HG03571 (cell line): ENCODE measurements around the gene LCORL.
"Not testable (repeated sequence)": the region's sequence is repeated elsewhere in the genome, so short reads cannot be mapped to it uniquely, and the experiment has no call there.

ENCODE experiments used
- ATAC-seq: cut with Tn5 transposase; IDR thresholded peaks from one replicate; pipeline ENCODE4 v1.9.1; 2021; ENCODE audit not compliant: unreplicated experiment

The LCORL gene

DNA sequence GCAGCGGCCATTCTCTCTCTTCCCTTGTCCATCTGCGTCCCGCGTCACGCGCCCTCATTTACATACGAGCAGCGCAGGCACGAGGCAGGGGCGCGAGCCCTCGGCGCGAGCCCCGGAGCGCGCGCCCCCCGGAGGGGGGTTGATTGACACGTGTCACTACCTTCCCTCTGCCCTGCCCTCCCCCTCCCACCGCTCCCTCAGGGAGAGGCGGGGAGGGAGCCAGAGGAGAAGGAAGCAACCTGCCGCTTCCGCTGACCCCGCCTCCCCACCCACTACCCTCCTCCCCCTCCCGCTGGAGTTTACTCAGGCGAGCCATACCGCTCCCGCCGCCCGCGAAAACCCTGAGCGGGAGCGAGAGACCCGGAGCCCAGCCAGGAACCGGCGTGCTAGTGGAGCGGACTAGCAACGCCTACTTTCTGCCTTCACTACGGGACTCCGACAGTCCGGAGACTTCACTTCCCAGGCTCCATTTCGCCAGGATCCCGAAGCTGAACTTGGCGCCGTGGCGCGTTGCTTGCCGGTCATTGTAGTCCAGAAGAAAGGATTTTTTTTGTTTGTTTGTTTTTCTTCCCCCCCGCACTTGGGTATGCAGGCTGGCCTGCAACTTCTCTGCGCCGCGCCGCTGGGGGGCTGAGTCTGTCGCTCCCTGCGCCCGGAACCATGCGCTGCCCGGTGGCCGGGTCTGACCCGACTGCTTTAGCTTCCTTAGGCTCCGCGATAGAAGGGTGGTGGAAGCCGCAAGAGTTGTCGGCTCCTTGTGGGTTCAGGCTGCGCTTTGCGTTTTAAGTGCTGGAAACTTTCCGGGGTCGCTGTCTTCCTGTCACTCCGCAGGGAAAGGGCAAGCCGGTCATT is at the start of gene LCORL:
TSS of gene LCORL (minus strand) at position 36 of the 852 bp plus-strand sequence. CDS start at position 32, 4 bp downstream.
- ATAC-seq: peak; percentile 69

DNA sequence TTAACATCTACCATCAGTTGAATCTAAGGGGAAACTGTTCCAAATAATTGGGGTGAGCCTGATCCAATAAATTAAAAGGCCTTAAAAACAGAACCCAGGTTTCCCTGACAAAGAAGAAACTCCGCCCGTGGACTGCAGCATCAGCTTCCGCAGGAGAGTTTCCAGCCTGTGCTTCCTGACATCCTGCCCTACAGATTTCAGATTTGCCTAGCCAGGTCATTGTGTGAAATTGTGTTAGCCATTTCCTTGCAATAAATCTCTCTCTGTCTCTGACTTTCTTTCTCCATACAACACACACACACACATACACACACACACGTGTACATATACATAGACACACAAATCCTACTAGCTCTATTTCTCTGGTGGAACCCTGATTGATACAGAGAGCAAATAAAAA is 48.3 kb upstream of the LCORL start:
- ATAC-seq: no peak

DNA sequence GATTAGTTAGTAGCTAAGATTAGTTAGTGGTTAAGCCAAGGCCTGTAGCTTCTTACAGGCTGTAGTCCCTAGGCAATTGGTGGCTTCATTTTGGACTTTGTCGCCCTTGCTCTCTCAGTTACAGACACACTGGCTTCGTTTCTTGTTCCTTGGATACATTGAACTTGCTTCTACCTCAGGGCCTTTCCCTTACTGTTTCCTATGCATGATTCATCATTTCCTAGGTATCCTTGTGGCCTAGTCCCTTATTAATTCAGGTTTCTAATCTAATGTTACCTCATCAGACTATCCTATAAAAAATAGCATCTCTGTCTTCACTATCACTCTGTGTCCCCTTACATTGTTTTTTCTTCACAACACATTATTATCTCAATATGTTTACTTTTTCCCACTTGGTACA is 45.5 kb upstream of the LCORL start:
- no peak for ATAC-seq

DNA sequence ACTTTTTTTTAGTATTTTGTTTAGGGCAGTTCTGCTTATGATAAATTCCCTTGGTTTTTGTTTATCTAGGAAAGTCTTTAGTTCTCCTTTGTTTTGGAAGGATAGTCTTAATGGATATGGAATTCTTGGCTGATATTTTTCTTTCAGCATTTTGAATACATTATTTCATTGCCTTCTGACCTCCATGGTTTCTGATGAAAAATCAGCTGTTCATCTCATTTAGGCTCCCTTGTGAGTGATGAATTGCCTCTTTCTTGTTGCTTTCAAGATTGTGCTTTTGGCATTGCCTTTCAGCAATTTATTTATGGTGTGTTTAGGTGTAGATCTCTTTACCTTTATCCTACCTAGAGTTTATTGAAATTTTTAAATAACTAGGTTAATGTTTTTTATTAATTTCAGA is 41.5 kb upstream of the LCORL start:
- ATAC-seq: no peak

DNA sequence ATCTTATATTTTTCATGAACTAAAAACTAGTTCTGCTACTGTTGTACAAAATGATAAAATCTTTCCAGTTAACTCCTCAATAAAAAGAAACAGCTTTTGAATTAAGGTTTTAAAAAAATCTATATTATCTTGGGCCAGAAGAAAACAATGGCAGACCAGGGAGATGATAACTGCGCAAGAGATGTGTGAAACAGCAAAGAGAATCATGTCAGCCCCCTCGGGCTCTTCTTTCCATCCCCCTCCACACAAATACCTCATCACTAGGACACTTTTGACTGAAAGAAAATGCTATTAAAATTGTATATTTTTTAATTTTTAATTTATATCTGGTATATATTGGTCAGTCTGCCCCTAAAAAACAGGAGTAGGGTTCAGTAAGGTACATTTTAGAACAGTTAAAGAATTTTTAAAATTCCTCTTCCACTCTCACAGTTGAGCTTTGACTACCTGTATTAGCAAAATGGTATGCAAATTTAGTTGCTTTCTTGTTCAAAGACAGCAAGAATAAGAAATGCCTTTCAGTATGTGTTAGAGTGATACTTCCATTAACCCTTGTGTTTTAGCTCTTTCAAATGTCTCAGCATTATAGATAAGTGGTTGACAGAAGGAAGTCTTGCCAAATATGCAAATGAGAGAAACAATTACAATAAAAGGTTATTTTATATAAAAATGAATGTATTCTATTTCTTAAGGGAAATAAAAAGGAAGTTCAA is 36.4 kb upstream of the LCORL start:
- ATAC-seq: peak; percentile 65

DNA sequence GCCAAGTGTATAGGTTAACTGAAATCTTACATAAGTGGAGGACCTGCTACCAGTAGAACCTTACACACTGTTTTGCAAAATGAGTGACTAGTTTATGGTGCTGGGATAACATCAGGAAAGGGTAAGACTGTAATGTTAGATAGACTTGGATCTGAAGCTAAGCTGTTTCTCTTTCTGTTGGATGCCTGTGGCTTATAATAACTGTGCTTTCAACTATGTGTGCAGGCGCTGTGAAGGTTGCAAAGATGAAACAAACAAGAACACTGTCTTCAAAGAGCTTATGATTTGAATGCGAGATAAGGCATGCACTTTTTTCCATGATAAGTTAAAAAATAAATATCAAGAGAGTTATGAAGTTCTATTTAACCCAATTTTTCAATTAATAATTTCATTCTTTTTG is 34.5 kb upstream of the LCORL start:
- ATAC-seq: no peak

GRCh38 chr4:18052158-18052557 is 30.6 kb upstream of the LCORL start:
- ATAC-seq: no peak

- ATAC-seq: no peak
These were observed 29.7 kb upstream of the LCORL start for GRCh38 chr4:18051281-18051680.

GRCh38 chr4:18050448-18050847 is 28.9 kb upstream of the LCORL start:
- ATAC-seq: no peak

- no peak for ATAC-seq
These were observed 27.9 kb upstream of the LCORL start for GRCh38 chr4:18049446-18049845.

GRCh38 chr4:18042754-18043153 is 21.2 kb upstream of the LCORL start:
- no peak for ATAC-seq

GRCh38 chr4:18042012-18042411 is 20.5 kb upstream of the LCORL start:
- no peak for ATAC-seq

DNA sequence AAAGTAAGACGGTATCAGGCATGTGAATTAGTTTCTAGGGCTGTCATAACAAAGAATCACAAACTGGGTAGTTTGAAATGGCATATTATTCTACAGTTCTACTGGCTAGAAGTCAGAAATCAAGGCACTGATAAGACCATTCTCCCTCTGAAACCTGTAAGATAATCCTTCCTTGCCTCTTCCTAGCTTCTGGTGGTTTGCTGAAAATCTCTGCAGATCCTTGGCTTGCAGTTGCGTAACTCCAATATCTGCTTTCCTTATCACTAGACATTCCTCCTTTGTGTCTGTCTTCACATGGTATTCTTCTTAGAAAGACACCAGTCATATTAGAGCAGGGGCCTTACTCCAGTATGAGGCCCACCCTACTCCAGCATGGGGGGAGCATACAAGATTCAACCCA is 19.6 kb upstream of the LCORL start:
- ATAC-seq: no peak

GRCh38 chr4:18039113-18039512 is 17.6 kb upstream of the LCORL start:
- peak; percentile 65 for ATAC-seq

DNA sequence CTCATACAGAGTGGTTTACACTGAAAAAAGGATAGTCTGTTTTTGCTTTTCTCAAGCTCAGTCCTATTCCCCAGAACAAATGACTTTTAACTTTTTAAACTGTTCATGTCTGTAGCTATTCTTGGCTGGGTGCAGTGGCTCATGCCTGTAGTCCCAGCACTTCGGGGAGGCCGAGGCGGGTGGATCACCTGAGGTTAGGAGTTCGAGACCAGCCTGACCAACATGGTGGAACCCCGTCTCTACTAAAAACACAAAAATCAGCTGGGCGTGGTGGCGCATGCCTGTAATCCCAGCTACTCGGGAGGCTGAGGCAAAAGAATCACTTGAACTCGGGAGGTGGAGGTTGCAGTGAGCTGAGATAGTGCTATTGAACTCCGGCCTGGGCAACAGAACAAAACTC is 14.8 kb upstream of the LCORL start:
- not testable (repeated sequence) for ATAC-seq

- ATAC-seq: no peak
These were observed 12.5 kb upstream of the LCORL start for GRCh38 chr4:18034099-18034498.

GRCh38 chr4:18033111-18034085 is 11.8 kb upstream of the LCORL start:
- no peak for ATAC-seq

- no peak for ATAC-seq
These were observed 3.7 kb upstream of the LCORL start for GRCh38 chr4:18025288-18025687.

DNA sequence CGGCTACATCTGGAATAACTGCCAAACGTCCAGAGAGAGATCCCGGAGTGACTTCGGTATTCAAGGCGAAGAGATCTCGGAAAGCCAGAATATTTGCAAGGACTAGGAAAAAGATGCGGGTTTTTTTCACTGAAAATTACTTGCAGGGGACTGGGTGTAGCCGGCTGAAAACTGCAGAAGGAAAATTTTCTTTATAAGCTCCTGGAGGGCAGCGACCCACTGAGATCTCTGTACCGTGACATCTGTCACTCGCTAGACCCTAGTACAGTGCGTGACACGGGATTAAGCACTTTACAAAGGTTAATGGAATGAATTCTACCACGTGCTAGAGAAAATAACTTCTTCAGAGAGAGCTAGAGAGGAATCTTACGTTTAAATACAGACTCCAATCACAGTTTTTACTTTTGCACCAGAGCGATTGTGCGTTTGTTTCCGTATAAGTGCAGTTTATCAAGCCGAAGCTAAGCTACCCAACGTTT is 1.1 kb upstream of the LCORL start:
- ATAC-seq: no peak

GRCh38 chr4:18021470-18021719 is 160 bp downstream of the LCORL start:
- peak; percentile 17 for ATAC-seq
